Keratinocyte (primary cell): ENCODE measurements around the gene KLHL6.

Experiments used
- EZH2 ChIP-seq: IDR thresholded peaks from one replicate; pipeline ENCODE4 v1.6.1; 2012; ENCODE audit warnings: inconsistent platforms, mild to moderate bottlenecking, low read length, moderate library complexity
- TF ChIP-seq, protein P1 (sequence below), 3 experiments: IDR thresholded peaks in 1 of 3; conservative IDR thresholded peaks in 1 of 3; optimal IDR thresholded peaks in 1 of 3; 2 replicates in 2 of 3; 3 replicates in 1 of 3; pipeline versions ENCODE3 to v1.5.1; 2011; ENCODE audit warnings: low read length in 3 of 3, mild to moderate bottlenecking in 3 of 3, moderate library complexity in 2 of 3, control low read depth in 1 of 3, inconsistent platforms in 1 of 3; ENCODE audit not compliant: insufficient read depth in 2 of 3; ENCODE audit errors: extremely low read depth in 1 of 3

DNA sequence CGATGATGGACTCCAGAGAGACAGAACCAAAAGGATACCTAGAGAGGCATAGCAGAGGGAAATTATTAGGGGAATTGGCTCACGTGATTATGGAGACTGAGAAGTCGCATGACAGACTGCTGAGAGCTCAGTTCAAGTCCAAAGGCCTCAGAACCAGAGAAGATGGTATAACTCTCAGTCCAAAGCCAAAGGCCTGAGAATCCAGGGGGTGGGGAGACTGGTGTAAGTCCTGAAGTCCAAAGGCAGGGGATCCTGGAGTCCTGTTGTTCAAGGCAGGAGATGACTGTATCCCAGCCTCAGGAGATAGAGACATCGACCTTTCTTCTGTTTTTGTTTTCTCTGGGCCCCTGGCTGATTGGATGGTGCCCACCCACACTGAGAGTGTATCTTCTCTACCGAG, 1.2 kb upstream of the KLHL6 start:
- TF ChIP-seq EZH2, result no peak
- TF ChIP-seq, protein P1, sequence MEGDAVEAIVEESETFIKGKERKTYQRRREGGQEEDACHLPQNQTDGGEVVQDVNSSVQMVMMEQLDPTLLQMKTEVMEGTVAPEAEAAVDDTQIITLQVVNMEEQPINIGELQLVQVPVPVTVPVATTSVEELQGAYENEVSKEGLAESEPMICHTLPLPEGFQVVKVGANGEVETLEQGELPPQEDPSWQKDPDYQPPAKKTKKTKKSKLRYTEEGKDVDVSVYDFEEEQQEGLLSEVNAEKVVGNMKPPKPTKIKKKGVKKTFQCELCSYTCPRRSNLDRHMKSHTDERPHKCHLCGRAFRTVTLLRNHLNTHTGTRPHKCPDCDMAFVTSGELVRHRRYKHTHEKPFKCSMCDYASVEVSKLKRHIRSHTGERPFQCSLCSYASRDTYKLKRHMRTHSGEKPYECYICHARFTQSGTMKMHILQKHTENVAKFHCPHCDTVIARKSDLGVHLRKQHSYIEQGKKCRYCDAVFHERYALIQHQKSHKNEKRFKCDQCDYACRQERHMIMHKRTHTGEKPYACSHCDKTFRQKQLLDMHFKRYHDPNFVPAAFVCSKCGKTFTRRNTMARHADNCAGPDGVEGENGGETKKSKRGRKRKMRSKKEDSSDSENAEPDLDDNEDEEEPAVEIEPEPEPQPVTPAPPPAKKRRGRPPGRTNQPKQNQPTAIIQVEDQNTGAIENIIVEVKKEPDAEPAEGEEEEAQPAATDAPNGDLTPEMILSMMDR (optimal IDR thresholded peaks at IDR 0.05 in 1 of 3, IDR thresholded peaks at IDR 0.05 in 1 of 3, conservative IDR thresholded peaks at IDR 0.05 in 1 of 3; ENCODE audit: extremely low read depth in 1 of 3, insufficient read depth in 2 of 3, low read length in 3 of 3), result no peak
